ENCODE measurements around the gene SLC26A11. TPM values are rescaled to one million over a fixed set of nuclear protein-coding genes. Genes with fewer than 3 reads are reported as not detected.

Gene SLC26A11
- total RNA-seq = 11.5 and 15.9 TPM in 2 replicates

GRCh38 chr17:80220054-80220735 lies at the start of gene SLC26A11, which contains the start of gene SGSH:
Gene SLC26A11 (plus strand): TSS chr17:80220427. CDS start chr17:80221561, 1,134 bp downstream.
Gene SGSH (minus strand): TSS chr17:80220333. CDS start chr17:80220313, 20 bp downstream.

GRCh38 chr17:80260791-80261158 lies 40.5 kb downstream of the SLC26A11 start, which contains the start of gene RNF213:
Gene RNF213 (plus strand): TSS chr17:80260852. CDS start chr17:80263682, 2,830 bp downstream.

Other genes starting within 250 kb of the SLC26A11 start
- gene TBC1D16, start 184.6 kb upstream of the SLC26A11 start, total RNA-seq = 23.9 and 29.1 TPM in 2 replicates
- 2.7 and 3.4 TPM in 2 replicates for gene CCDC40, start 183.8 kb upstream of the SLC26A11 start, total RNA-seq
- gene GAA, start 118.8 kb upstream of the SLC26A11 start, total RNA-seq = 49.8 and 53.2 TPM in 2 replicates
- gene EIF4A3, start 73.3 kb upstream of the SLC26A11 start, total RNA-seq = 60.7 and 64.6 TPM in 2 replicates
- gene CARD14, start 50.4 kb upstream of the SLC26A11 start, total RNA-seq = under 0.01 and 0.13 TPM in 2 replicates
- 21.6 and 32.3 TPM in 2 replicates for gene SGSH, start 94 bp upstream of the SLC26A11 start, total RNA-seq
- gene RNF213, start 40.4 kb downstream of the SLC26A11 start, total RNA-seq = 144 and 152 TPM in 2 replicates
- gene ENDOV, start 194.7 kb downstream of the SLC26A11 start, total RNA-seq = 15.2 and 17.3 TPM in 2 replicates

Data from articular chondrocyte of knee joint (primary cell).